GM21737 (cell line): ENCODE data around the gene TRIO.
A peak's percentile ranks its signal among the peaks of the same experiment; 100 is the strongest.

Experiments used
- ATAC-seq: cut with Tn5 transposase; IDR thresholded peaks from one replicate; pipeline ENCODE4 v1.9.1; 2021; ENCODE audit warnings: mild to moderate bottlenecking, moderate library complexity; ENCODE audit not compliant: unreplicated experiment

The TRIO gene

DNA sequence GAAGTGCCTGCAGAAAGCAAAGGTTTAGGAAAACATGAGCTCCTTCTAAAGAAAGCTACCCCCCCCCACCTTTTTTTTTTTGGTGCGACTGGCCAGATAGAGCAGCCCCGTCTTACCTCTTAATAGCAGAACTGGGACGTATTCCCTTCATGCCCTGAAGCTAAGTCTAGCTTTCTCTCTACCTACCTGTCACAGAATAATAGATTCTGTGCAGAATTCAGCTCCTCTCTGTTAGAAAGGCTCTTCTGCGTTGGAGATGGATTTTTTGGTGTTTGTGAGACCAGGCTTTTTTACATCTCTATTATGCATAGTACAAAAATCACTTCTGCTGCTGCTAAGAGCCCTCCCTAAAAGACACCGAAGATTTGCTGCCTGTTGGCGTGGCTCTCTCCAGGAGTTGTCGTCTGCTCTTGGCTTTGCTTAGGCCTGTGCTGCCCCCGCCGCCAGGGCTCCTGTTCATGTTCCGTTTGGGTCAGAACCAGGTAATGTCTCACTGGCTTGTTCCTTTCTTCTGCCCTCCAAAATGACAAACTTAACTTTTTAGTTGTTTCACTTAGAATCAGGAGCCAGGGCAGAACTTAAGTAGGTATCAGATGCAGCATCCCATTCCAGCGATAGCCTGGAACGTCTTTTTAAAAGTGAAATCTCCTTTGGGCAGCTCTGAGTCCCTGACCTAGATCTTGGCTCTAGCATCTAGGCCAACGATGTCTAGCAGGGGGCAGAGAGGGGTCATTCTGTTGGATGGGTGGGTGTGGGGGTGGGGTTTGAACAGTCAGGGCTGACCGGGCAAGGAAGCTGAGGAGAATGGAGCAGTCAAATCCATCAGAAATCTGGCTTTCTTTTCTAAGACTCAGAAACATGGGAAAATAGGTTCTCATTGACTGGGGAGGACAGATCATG, 2.5 kb downstream of the TRIO start:
- no peak for ATAC-seq

DNA sequence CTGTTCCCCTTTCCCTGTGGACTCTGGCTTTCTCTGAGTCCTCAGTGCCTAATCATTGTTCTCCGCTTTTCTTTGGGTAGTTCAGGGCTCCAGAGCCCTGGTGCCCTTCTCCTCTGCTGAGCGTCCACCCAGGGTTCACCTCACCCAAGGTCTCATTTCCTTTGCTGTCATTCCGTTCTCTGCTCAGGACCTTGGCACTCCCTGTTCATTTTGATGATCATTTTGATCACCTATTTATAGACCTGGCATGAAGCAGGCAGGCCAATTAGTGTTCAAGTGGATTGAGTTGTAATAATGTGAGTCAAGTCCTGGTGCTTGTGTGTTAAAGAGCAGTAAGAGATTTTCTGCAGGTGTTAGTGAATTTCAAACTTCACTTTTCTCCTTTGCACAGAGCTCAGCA, 3.6 kb downstream of the TRIO start:
- no peak for ATAC-seq

DNA sequence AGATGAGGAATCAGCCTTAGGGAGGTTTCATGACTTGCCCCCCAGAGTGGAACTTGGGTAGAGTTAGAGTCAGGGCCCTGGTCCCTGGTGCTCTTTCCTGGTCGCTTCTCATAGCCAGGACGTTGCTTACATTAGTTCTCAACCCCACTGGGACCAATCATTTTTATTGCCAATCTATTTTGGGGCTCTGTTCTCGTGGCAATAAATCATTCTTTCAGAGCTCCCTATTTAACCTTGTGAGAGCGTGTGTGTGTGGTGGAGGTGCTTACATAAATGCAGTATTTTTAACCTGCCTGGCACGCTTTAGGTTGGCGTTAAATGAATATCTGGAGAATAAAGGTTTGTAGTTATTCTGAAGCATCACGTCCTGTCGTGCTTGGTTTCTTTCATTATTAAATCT, 4.1 kb downstream of the TRIO start:
- no peak for ATAC-seq

DNA sequence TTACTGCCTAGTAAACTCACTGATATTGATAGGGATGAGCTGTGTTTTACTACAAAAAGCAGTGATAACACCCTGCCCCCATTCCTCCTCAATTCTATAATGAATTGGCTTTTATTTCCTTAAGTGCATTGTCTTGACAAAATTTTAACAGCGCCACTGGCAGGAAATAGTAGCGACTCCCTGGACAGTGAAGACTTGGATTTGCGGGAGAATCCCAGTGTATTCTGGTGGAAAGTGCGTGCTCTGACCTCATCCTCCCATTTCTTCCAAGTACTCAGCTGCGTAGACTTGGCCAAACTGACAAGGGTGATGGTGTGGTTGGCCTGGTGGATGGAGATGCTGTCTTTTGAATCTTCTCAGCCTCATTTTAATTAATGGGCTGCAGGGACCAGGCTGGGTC, 5.3 kb downstream of the TRIO start:
- ATAC-seq: no peak

DNA sequence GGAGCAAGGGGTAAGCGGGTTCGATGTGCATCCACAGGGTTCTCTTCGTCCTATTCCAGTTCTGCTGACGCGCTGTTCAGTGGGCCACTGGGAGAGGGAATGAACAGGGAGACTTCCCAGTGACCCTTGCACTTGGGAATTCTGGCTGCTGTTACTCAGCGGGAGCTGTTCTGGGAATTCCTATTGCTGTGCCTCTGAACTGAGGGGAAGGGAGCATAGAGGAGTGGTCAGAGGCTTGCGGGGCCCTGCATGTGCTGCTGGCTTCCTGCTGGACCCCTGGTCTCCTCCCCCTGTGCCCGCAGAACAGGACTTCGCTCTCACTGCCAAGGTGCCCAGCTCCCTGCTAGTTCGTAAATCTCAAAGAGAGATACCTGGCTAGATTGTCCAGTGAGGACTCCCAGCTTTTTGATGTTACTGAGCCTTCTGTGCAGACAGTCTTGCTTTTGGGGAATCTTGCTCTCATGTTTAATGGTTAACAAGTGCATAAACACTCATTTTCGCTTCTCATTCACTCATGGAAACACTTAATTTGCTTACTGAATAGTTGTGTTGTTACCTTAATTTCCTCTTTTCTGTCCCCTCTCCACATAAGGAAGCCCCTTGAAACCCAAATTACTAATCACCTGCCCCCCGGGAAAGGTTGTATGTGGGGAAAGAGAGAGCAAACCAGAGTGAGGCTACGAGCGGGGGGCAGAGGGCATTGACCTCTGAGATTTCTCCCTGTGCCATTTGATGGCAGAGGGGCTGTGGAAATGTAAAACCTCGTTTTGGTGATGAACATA, 5.9 kb downstream of the TRIO start:
- no peak for ATAC-seq

DNA sequence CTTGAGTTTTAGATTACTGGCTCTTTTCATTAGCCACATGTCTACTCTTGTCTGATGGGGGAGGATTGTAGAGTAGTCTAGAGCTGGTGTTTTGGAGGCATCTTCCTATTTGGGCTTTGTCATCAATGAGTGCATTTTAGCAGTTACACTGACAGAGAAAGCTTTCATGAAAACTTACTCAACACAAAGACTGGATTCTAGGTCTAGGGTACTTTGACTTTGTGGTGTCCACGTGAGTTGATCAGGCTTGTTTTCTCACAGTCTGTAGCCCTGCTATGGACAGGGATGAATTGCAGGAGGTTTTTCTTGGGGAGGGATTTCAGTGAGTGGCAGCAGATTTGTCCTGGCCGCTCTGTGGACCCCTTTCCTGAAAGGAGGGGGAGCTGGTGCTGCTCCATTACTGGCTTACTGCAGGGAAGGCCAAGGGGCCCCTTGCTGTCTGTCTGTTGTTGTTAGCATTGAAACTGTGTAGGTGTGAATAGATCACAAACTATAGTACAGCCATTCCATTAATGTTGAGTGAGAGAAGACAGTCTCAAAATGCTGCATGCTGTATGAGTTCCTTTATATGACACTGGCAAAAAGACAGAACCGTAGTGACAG, 6.6 kb downstream of the TRIO start:
- ATAC-seq: no peak

DNA sequence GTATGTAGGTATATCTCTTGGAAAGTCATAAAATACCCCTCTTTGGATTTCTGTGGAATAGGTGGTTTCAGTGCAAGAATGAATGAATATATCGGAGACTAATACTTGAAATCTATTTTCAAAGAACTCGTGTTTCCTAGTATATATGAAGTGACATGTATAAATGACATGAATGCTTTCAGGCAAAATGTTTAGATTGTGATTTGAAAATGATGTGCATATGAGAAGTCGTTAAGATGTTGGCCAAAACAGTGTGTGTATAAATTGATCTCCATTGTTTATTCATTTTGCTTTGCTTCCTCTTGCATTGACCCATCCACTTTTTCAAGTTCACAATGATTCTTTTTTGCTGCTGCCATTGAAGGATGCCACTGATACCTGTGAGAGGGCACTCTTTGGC, 8.3 kb downstream of the TRIO start:
- ATAC-seq: no peak

DNA sequence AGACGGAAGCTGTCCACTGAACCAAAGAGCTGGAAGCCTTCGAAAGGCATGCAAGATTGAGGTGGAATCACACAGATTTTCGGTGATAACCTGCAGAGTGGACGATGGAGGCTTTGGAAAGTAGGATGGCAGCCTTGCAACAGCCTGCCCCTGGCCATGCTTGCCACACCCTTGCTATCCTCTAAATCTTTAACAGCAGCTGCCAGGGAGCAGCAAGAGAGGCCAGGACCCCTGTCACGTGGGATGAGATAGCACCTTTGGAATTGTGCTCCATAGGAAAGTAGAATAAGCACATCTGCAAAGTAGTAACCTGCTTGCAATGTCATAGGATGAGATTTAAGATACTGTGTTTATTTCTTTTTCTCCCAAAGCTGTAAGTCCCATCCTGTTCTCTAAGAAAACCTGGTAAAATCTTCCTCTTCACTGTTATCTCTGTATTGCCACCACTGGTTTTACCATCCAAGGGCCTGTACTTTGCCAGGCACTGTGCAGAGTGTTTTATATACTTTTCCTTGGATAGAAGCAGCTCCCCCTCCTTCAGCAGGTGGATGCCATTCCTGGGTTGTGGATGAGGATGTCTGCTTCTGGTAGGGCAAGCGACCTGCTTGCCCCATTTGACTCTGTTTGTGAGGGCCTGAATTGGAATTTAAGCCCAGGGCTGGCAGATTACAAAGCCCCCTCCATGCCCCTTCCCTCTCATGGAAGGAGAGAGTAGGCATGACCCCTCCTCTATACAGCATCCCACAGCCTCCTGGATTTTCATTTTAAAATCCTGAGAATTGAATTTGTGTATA, 10.1 kb downstream of the TRIO start:
- ATAC-seq: no peak

DNA sequence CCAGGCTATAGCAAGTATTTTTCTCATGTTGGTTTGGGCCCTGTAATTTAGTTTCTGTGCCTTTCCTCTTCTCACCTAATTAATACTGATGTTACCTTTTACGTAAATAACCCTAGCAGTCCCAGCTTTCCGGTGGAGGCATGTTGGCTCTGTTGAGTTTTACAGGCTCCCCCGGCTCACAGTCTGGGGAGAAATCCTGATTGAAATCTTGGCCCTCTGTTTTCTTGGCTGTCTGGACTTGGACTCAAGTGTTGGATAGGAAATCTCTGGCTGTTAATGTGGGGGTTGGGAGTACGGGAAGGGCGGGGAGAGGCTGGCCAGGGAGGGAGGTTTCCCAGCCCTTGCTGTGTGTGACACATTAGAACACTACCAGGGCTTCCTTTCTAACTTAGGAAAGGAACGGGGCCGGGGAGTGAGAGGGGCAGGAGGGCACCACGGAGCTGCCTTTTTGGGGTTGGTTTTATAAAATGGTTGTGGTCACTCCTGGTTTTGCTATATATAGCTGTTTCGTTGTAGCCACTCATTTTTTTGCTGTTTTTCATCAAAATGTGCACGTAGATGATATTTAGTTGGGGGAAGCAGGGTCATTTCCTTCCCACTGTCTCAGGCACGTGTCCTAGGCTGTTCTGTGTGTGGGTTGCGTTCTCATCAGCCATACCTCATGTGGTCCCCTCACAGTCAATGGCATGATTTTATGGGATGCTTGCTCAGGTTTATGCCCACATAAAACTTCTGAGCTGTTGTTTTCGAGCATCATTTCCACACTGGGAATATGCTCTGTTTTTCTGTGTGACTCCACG, 11.0 kb downstream of the TRIO start:
- ATAC-seq: peak; percentile 41

DNA sequence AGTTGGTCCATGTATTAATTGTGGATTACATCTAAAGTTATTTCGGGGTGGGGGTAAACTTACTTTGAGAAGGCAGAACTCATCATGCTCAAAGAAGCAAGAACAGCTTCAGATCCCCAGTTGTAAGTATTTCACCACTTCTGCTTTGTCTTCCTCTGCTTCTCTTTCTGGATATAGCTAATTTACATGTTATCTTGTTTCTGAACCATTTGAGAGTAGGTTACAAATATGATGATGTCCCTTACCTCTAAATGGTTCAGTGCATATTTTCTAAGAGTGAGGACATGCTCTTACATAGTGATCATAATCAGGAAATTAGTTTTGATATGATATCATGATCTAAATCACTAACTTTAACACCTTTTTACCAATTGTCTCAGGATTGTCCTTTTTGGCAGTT, 11.9 kb downstream of the TRIO start:
- ATAC-seq: peak; percentile 42

DNA sequence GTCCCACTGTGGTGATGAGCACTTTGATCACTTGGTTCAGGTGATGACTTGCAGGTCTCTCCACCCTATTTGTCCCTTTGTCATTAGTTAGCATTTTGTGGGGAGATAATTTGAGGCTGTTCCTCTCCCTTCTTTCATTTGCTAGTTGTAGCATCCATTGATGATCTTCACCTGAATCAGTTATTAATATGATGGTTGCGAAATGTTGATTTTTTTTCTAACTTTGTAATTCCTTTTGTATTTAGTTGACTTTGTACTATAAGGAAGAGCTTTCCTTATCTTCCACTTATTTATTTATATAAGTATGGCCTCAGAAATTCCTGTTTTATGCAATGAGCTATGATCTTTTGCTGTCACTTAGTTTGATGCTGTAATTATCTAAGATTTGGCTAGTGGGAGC, 12.6 kb downstream of the TRIO start:
- ATAC-seq: no peak

DNA sequence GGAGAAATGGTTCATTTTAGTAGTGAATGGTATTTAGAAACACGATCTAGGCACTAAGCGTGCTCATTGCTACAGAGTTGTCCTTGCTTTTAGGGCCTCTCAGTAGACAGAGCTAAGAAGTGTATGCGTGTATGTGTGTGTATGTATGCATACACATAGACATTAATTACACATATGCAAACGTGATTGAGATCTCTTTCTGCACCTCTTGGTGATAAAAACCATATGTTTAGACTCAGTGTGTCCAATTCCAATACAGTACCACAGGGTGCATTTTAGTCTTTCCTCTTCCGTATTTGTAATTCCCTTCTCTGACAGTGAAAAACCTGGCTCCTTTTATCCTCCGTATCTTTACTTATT, 13.1 kb downstream of the TRIO start:
- no peak for ATAC-seq

DNA sequence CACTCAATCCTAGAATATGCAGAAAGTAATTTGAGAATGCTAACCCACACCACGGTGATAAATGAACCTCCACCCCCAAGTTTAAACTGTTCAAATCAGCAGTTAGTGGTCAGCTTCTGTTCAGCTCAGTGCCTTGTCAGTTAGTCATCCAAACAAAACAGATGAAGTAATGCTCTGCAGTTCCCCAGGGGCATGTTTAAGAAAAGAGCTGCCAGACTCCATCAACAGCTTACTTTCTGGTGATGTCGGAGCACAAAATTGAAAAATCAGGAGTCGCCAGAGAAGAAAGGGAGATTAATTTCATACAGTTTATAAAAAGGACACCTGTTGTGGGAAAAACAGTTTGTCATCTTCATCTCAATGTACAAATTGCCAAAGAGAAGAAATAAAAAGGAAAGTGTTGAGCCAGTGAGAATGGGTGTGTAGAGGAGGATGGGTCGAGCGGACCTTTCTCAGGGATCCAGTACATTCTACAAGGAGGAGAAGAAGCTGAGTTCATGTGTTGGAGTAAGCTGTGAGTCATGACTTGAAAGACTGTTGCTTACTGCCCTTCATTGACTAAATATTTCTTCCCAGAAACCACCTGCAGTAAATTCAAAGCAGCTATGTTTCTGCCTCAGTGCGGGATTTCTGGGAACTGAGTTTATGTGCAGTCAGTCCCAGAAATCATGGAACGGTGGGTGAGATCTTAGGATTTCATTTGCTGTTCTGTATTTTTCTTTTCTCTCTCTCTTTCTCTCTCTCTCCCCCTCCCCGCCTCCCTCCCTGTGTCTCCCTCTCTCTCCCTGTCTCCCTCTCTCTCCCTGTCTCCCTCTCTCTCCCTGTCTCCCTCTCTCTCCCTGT, 13.7 kb downstream of the TRIO start:
- peak; percentile 55 for ATAC-seq

DNA sequence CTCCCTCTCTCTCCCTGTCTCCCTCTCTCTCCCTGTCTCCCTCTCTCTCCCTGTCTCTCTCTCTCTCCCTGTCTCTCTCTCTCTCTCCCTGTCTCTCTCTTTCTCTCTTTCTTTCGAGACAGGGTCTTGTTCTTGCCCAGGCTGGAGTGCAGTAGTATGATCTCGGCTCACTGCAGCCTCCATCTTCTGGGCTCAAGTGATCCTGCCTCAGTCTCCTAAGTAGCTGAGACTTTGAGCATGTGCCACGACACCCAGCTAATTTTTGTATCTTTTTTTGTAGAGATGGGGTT, 14.3 kb downstream of the TRIO start:
- no peak for ATAC-seq

DNA sequence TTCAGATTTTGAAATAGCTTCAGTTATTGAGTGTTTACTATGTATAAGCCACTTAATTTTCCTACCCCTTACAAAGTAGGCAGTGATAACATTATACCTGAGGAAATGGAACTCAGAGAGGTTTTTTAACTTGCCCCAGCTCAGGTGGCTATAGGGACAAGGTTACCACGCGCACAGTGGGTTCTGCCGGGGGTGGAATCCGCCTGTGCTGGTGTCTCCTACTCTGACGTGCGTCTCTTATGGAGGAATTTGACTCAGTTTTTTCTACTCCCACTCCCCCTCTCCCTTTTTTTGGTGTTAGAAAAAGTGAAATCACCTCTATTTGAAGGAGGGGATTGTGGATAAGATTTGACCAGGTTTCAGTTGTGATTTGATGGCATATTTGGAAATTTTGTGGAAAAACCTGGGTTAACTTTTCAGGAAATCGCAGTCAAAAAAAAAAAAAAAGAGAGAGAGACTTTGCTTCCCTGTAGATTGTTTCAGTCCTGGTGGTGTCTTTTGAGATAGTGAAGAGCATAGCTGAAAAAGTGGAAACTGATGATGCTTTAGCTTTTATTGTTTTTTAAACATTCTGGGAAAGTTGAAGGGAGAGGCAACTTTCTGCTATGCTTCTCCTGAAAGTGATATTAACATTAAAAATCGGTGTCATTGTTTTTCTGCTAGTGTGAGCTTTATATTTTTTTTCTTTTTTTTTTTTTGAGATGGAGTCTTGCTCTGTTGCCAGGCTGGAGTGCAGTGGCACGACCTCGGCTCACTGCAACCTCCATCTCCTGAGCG, 15.9 kb downstream of the TRIO start:
- ATAC-seq: no peak

DNA sequence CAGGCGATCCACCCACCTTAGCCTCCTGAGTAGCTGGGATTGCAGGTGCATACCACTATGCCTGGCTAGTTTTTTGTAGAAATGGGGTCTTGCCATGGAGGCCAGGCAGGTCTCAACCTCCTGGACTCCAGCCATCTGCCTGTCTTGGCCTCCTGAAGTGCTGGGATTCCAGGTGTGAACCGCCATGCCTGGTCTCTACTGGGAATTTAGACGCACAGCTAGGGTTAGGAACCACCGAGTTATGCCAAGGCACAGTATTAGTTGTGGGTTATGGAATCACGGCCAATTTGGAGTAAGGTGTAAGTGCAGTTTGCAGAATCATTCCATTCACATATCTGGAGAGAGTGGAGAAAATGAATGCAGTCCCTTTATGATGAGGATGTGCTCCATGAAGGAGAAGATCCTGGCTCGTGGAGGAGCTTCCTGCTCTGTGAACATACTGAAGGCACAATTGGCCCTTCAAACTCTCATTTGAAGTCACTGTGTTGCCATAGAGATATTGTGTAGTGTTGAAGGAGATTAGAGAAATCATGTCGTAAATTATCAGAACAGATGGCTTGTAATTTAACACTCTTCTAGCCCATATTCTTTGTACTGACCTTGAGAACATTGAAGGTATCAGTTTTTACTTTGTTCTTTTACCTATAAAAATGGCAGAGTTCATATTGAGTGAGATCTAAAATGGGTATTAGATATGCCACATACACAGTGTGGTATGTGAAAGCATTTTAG, 18.8 kb downstream of the TRIO start:
- no peak for ATAC-seq

DNA sequence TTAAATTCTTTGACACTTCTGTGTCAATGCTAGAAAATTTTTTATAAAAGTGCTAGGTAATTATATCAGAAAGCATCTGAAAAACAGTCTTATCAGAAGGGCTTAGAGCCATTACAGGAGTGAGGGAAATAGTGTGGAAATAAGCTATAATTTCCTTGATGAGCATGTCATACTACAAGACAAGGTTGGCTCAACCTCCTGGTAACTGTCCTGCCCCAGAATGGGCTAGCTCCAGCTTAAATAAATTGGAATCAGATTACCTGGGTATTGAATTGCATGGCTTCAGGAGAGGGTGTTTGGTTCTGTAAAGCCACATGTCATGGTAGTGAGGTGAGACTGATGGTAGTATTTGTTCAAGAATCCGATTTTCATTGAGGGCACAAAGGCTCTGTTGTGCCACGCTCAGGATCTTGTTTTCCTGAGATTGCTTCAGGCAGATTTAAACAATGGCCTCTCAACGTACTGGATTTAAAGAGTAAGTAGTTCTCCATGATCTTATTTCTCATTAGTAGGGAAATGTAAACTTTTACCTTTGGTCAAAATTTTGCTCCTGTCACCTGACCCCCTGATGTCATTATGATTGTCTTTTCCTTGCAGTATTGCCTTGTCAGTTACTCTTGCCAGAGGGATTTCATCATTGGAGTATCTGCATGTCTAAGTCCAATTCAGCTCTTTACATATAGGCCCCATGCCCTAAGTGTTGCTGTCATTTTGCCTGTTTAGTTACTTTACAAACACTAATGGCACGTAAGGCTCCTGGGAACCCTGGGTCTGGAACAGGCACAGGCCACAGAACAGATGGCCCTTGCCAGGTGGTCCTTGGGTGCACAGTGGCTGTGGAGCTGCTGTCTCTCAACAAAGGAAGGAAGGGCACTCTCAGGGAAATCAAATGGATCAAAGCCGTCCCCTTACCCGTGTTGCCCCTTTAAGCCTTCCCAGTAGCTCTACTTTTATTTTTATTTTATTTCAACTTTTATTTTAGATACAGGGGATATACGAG, 21.3 kb downstream of the TRIO start:
- ATAC-seq: no peak
